Gastroesophageal sphincter (tissue), 4 donors: ENCODE measurements around the gene SYNJ2. TPM values are rescaled to one million over a fixed set of nuclear protein-coding genes. Genes with fewer than 3 reads are reported as not detected.

ENCODE experiments used
- ATAC-seq: fragments of 150-250 bp; one replicate; pipeline ENCODE4 v1.9.1; 2016; ENCODE audit warnings: mild to moderate bottlenecking, moderate library complexity
- H3K27ac ChIP-seq, 4 donors: fragments of 200-600 bp; sonication (generic) in 3 of 4; 1 replicate in 3 of 4; 2 replicates in 1 of 4; pipeline ENCODE4 v1.5.1; 2016 to 2019
- H3K27me3 ChIP-seq: fragments of 200-600 bp; sonication (generic); one replicate; pipeline ENCODE4 v1.5.1; 2019
- H3K36me3 ChIP-seq, 2 donors: fragments of 200-600 bp; sonication (generic); one replicate each; pipeline ENCODE4 v1.5.1; 2019; ENCODE audit warnings: control low read depth in 1 of 2
- H3K4me1 ChIP-seq, 3 donors: fragments of 200-600 bp; sonication (generic); 1 replicate in 2 of 3; 2 replicates in 1 of 3; pipeline ENCODE4 v1.5.1; 2016 to 2019; ENCODE audit warnings: control low read depth in 2 of 3
- H3K4me3 ChIP-seq, 2 donors: fragments of 200-600 bp; sonication (generic); one replicate each; pipeline ENCODE4 v1.5.1; 2019; ENCODE audit warnings: mild to moderate bottlenecking in 1 of 2, moderate library complexity in 1 of 2
- H3K9me3 ChIP-seq, 3 donors: fragments of 200-600 bp; sonication (generic); one replicate each; pipeline ENCODE4 v1.5.1; 2017 to 2019; ENCODE audit warnings: control low read depth in 2 of 3
- CTCF ChIP-seq, 4 experiments: fragments of 200-600 bp in 2 of 4; fragments of 450-650 bp in 2 of 4; sonication (generic) in 1 of 4; IDR thresholded peaks; one replicate each; pipeline ENCODE4 v1.5.1; 2017 to 2019; ENCODE audit warnings: antibody characterized with exemption in 4 of 4, mild to moderate bottlenecking in 2 of 4, moderate library complexity in 2 of 4
- EP300 ChIP-seq: sonication (generic); formaldehyde crosslinking; IDR thresholded peaks from one replicate; pipeline ENCODE4 v1.6.1; 2017; ENCODE audit warnings: antibody characterized with exemption, mild to moderate bottlenecking
- POLR2A ChIP-seq, 2 donors: fragments of 450-650 bp; IDR thresholded peaks; one replicate each; pipeline ENCODE4 v1.6.1; 2017; ENCODE audit warnings: antibody characterized with exemption in 2 of 2, mild to moderate bottlenecking in 2 of 2, moderate library complexity in 1 of 2
- POLR2AphosphoS5 ChIP-seq: sonication (generic); formaldehyde crosslinking; IDR thresholded peaks from one replicate; pipeline ENCODE4 v1.6.1; 2017; ENCODE audit warnings: antibody characterized with exemption
- WGBS, 2 donors: methylation state at CpG; one replicate each; pipeline ENCODE4 v1.1.5; 2018; ENCODE audit warnings: low coverage in 1 of 2; 5-methylcytosine and 5-hydroxymethylcytosine counted together
- total RNA-seq, 4 donors: library from RNA; depleted of rRNA; stranded (reverse); fragments of >200 nt; gene quantifications; one replicate each; pipeline ENCODE4 v1.1.0, GENCODE V29; 2016

The SYNJ2 gene
- total RNA-seq, 4 donors from 2014 or later: 19.9 to 27.9 (median 21.6) TPM

- WGBS, 2 donors: 89 to 100% methylated on average over 2 of the region's 2 CpGs
- no peaks in the 10 kb centered on the region for H3K27me3 ChIP-seq
- no peak for ATAC-seq
- no peaks in the 10 kb centered on the region for H3K4me1 ChIP-seq
- H3K36me3 ChIP-seq: peaks cover 3 to 63% of the 10 kb centered on the region in 2 donors
- no peak for TF ChIP-seq POLR2AphosphoS5
- no peak for TF ChIP-seq CTCF (IDR thresholded peaks at IDR 0.05)
- TF ChIP-seq POLR2A (IDR thresholded peaks at IDR 0.05): no peak
- no peak for TF ChIP-seq EP300
- no peak overlapping the region for H3K4me3 ChIP-seq
- H3K27ac ChIP-seq: no peak overlapping the region
- no peaks in the 10 kb centered on the region for H3K9me3 ChIP-seq
Measured at GRCh38 chr6:158122048-158122447, 140.4 kb downstream of the SYNJ2 start.

- peaks cover 3 to 55% of the 10 kb centered on the region in 2 donors for H3K36me3 ChIP-seq
- TF ChIP-seq POLR2A (IDR thresholded peaks at IDR 0.05): no peak
- TF ChIP-seq CTCF (IDR thresholded peaks at IDR 0.05): no peak
- TF ChIP-seq EP300: no peak
- TF ChIP-seq POLR2AphosphoS5: no peak
- no peak overlapping the region for H3K27ac ChIP-seq
- no peaks in the 10 kb centered on the region for H3K4me1 ChIP-seq
- H3K9me3 ChIP-seq: no peaks in the 10 kb centered on the region
- no peaks in the 10 kb centered on the region for H3K27me3 ChIP-seq
- no peak overlapping the region for H3K4me3 ChIP-seq
- ATAC-seq: no peak
- 67% methylated on average over 1 of the region's 1 CpG; no CpG with 5 or more reads in 1 of the 2 donors for WGBS, 2 donors
Measured at GRCh38 chr6:158124288-158124687, 142.6 kb downstream of the SYNJ2 start.

GRCh38 chr6:158125271-158125670 is 143.6 kb downstream of the SYNJ2 start:
- peaks cover 0 to 59% of the 10 kb centered on the region in 2 donors for H3K36me3 ChIP-seq
- no peaks in the 10 kb centered on the region for H3K9me3 ChIP-seq
- no peaks in the 10 kb centered on the region for H3K4me1 ChIP-seq
- TF ChIP-seq POLR2A (IDR thresholded peaks at IDR 0.05): no peak
- TF ChIP-seq CTCF (IDR thresholded peaks at IDR 0.05): no peak
- TF ChIP-seq POLR2AphosphoS5: no peak
- no peak for TF ChIP-seq EP300
- no peak overlapping the region for H3K27ac ChIP-seq
- no peak overlapping the region for H3K4me3 ChIP-seq
- no peak for ATAC-seq
- H3K27me3 ChIP-seq: no peaks in the 10 kb centered on the region
- WGBS, 2 donors: 90 to 100% methylated on average over 2 of the region's 2 CpGs

- ATAC-seq: no peak
- H3K9me3 ChIP-seq: no peaks in the 10 kb centered on the region
- WGBS, 2 donors: 27 to 36% methylated on average over 1 of the region's 1 CpG
- no peak overlapping the region for H3K27ac ChIP-seq
- no peaks in the 10 kb centered on the region for H3K4me1 ChIP-seq
- no peak overlapping the region for H3K4me3 ChIP-seq
- no peaks in the 10 kb centered on the region for H3K27me3 ChIP-seq
- TF ChIP-seq POLR2AphosphoS5 (no peak), POLR2A (IDR thresholded peaks at IDR 0.05) (no peak), CTCF (IDR thresholded peaks at IDR 0.05) (no peak), EP300 (no peak)
- H3K36me3 ChIP-seq: peaks cover 0 to 31% of the 10 kb centered on the region in 2 donors
Measured at GRCh38 chr6:158131926-158132325, 150.3 kb downstream of the SYNJ2 start.

GRCh38 chr6:158142789-158143188 is 161.1 kb downstream of the SYNJ2 start:
- no peaks in the 10 kb centered on the region for H3K4me1 ChIP-seq
- no peaks in the 10 kb centered on the region for H3K27me3 ChIP-seq
- no peak overlapping the region for H3K27ac ChIP-seq
- H3K36me3 ChIP-seq: peaks cover 0 to 79% of the 10 kb centered on the region in 2 donors
- ATAC-seq: no peak
- H3K9me3 ChIP-seq: no peaks in the 10 kb centered on the region
- no peak overlapping the region for H3K4me3 ChIP-seq
- TF ChIP-seq EP300: no peak
- TF ChIP-seq CTCF (IDR thresholded peaks at IDR 0.05): no peak
- no peak for TF ChIP-seq POLR2A (IDR thresholded peaks at IDR 0.05)
- no peak for TF ChIP-seq POLR2AphosphoS5
